Stimulated activated naive CD4-positive, alpha-beta T cell treated with Interleukin-2 at 50 U/mL for 16 hours (primary cell): ENCODE data around the gene MTCL3.
A peak's percentile ranks its signal among the peaks of the same experiment; 100 is the strongest.

Experiments
- DNase-seq: peaks from one replicate; lab custom pipeline; 2025; lab: John Stamatoyannopoulos, UW

The MTCL3 gene

DNA sequence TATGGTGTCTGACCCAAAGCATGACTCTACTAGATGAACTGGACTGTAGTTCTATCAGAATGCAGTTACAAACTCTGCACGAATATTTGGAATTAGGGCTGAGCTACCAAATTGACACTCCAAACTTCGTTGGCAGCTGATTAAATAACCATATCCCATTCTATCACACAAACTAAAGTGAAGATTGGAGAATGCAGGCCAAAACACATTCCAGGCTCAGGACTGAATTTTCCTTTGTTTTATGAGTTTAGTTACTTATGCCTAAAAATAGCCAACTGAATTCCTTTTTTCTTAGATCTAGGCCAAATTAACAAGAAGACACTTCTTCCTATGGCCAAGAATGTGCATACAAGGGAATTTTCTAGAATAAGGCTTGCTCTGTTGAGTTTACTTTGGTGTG, 50.2 kb downstream of the MTCL3 start:
- DNase-seq, result no peak

GRCh38 chr6:127466416-127466815, 52.7 kb downstream of the MTCL3 start:
- no peak for DNase-seq

- peak; percentile 60 for DNase-seq
These were observed 54.2 kb downstream of the MTCL3 start for GRCh38 chr6:127464881-127465459.

DNA sequence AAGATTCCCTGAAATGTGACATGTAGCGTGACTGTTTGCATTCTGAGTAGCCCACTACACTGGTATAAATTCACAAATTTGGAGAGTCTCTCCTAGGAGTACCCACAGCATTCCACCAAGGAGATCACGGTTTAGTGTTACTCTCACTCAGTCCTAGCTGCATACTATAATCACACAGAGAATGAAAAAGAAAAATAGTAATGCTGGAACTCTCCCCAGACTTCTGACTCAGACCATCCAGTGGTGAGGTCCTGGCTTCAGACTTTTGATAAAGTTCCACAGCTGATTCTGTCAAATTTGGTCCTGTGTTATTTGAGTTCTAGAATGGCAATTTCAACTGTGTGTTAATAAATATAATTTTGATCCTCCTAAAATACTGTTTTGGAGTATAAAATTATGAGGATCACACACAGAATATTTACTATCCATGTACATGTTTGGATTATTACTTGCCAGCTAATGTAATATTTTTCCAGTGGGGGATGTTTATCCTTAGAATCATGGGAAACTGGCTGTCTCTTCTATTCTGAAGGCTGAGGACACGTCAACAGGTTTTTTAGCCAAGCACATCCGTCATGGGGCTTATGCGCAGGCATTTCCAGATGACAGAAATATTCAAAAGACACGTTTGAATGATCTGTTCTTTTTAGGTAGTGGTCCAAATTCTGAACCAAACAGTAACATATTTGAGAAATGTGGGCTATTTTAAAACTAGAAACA, 54.8 kb downstream of the MTCL3 start:
- DNase-seq, result no peak

DNA sequence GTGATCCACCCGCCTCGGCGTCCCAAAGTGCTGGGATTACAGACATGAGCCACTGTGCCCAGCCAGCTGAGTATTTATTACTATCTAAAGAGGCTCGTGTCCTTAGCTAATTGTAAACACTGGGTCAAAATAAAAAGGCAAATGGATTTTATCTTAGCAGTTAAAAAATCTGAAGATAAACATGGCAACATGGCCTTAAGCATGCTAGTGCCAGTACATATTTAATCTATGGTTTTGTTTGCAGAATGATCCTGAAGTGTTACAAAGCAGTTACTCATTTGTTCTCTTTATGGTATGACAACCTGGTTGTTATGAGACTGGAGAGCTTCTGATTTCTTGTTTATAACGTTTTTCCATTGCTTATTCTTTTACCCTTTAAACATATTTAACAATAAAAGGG, 56.1 kb downstream of the MTCL3 start:
- no peak for DNase-seq

GRCh38 chr6:127462376-127462775, 56.8 kb downstream of the MTCL3 start:
- no peak for DNase-seq

DNA sequence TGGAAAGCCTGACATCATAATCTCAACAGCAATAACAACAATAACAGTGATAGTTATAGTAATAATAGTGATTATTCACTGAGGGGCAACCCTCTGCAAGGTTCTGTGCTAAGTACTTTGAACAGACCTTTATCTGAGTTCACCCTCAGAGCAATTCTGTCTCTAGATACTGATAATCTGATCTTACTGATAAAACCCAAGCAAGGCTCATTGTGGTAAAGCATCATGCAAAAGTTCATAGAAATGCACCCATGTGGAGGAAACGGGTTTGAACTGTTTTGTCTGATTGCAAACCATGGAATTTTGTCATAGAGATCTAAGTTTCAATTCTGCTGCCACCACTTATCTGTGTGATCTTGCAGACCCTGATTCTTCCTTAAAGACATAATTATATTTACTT, 58.7 kb downstream of the MTCL3 start:
- DNase-seq, result no peak

DNA sequence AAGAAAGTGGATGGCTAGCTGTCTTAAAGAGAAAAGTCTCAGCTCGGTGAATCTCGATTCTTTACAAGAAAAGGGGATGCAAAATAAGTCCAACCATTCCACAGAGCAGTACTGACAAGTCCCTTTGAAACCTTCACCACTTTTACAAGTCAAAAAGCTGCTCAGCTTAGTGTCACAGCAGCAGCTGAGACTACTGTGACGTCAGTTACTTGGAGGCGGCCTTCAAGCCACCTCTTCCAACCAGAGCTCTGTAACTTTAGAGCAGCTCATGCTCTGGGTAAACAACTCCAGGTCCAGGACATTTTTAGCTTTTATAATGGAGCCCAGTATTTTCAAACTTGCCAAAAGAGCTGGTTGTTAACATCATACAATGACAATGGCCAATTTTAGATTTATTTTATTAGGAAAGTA, 59.9 kb downstream of the MTCL3 start, which contains the start of gene KIAA0408:
Gene KIAA0408, minus strand, starts transcription at position 159 of the 411 bp plus-strand sequence. CDS start 5,408 bp downstream, outside the sequence.
- no peak for DNase-seq

DNA sequence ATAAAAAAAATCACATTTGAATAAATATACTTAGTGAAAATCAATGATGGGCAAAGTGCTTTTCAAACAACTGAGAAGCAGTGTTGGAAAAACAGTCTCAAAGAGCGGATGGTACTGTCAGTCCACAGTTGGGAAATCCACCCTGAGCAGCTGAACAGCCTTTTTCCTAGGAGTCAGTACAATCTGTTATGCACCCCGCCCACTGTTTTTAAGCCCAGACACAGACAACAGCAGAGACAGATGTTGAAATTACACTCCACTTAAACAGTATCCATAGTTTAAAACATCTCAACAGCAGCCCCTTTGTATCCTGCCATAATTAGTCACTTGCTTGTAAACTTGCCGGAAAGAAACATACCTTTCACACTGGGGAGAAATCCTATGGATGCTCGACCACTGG, 60.3 kb downstream of the MTCL3 start:
- no peak for DNase-seq

GRCh38 chr6:127458222-127458621, 60.9 kb downstream of the MTCL3 start:
- DNase-seq, result no peak

GRCh38 chr6:127457456-127458064, 61.6 kb downstream of the MTCL3 start:
- no peak for DNase-seq

DNA sequence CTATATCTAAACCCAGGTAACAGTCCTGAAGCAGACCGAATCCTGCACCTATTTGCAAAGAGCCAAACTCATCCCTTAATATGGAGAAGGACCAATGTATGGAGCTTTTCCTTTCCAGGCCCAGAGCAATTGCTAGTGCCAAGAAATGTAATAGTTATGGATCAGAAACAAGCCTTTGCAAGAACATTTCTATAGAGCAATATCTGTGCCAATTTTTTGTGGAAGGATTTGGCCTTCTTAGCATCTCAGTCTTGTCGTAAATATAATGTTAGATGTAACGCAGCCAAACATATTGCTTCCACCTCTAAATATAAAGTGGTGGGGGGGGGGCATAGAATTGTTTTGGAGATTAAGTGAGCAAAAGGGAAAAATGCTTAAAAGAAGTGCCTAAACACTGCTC, 62.7 kb downstream of the MTCL3 start:
- no peak for DNase-seq

- no peak for DNase-seq
These were observed 65.1 kb downstream of the MTCL3 start for GRCh38 chr6:127453845-127454619.

DNA sequence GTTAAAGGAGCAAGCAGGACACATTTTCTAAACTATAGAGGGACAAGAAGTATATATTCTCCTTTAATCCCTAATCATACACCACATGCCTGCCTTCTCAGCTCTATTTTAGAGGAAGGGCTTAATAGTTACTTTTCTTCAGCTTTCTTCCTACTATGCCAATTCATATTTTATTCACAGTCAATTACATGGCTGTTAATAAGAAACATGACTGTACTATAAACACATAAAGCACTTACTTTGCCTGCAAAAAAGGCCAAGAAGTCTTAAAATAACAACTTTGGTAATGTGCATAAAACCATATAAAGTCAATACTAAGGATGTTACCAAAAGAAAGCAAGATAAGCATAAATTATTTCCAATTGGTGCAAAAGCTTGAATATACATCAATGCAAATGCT, 66.3 kb downstream of the MTCL3 start:
- DNase-seq, result no peak

- DNase-seq, result no peak
These were observed 67.7 kb downstream of the MTCL3 start for GRCh38 chr6:127451388-127451787.

DNA sequence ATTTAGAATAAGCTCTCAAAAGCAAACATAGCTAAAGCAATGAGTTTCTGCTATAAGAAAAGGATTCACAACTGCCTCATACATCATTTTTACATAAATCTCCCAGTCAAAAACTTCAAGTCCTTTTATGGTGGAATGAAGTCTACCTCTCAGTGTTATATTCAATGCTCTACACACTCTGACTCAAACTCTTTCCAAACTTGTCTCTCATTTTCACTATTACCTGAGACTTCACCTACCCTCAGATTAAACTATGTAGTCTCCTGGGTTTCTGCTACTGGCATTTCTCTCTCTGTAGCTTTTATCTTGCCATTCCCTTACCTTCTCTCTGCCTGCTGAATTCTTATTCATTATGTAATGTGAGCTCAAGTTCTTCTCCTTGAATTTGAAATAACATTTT, 71.4 kb downstream of the MTCL3 start:
- no peak for DNase-seq

DNA sequence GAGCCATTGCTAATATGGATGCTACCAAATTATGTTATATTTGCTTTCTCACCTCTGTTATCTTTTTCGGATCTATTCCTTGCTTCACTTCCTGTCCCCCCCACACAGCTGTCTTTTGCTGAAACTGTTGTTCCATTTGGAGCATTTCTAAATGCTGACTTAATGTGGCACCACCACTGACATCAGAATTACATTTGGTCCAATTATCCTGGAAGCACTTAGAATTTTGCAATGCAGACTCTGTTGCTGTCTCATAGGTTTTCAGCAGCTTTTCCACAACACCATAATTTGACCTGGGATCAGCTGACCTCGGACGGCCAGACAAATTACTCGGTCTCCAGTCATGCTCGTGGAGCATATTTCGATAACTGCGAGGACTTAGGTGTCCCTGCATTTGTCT, 72.8 kb downstream of the MTCL3 start:
- no peak for DNase-seq

- DNase-seq, result no peak
These were observed 77.3 kb downstream of the MTCL3 start for GRCh38 chr6:127441881-127442280.

DNA sequence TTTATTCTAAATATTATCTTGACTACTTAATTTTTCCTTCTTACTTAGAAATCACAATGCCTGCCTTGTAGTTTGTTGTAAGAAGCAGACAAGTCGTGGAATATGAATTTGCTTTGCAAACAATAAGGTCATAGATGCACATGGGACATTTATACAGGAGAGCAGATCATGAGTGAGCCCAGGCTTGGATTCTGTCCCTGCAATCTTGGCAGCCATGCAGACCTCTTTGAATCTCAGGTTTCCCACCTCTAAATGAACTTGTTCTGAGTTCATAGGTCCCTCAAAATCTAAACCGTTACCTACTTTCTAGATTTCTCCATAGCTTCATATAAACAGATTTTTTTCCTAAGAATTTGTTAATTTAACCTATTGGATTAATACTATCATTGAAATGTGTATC, 79.4 kb downstream of the MTCL3 start:
- no peak for DNase-seq

DNA sequence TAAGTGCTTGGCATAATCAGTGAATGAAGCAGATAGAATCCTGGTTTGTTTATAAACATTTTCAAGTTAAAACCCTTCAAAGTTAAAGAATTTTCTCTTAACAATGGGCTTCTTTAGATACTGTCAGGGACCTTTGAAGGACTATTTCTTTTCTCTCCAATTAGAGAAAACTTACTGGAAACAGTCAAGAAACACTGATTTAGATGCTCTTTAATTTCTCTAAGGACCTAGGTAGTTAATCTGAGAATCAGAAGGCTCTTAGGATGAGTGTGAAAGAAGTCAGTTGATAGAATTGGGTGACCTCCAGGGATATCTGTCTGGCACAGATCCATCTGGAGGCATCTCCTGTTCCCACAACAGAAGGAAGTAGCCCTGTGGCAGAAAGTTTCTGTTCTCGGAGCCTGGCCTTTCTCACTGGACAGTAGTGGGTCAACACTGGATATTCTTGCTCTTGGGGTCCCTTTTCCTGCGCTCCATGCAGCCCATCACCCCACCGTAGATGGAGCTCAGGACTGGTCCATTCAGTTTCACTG, 82.5 kb downstream of the MTCL3 start:
- no peak for DNase-seq

DNA sequence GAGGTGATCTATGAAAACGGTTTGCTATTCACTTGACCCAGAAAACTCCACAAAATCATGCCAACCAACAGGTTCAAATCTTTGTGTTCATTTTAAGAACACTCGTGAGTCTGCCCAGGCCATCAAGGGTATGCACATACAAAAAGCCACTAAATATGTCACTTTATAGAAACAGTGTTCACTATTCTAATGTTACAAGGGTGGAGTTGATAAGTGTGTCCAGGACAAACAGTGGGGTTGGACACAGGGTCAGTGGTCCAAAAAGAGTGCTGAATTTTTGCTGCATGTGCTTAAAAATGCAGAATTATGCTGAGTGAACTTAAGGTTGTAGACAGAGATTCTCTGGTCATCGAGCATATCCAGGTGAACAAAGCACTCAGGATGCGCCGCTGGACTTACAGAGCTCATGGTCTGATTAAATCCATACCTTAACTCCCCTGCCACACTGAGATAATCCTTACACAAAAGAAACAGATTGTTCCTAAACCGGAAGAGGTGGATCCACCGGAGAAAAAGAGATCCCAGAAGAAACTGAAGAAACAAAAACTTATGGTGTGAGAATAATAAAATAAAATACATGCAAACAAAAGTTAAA, 83.4 kb downstream of the MTCL3 start:
- no peak for DNase-seq

- DNase-seq, result no peak
These were observed 84.5 kb downstream of the MTCL3 start for GRCh38 chr6:127434651-127435050.
